ENCODE results near the gene NANS. TPM values are rescaled to one million over a fixed set of nuclear protein-coding genes. Genes with fewer than 3 reads are reported as not detected.

The NANS gene
- total and polyA plus RNA-seq, 10 of the 15 experiments (the other 5 are each of a cell fraction or from before 2014, with no cell fraction given) = 21.0 to 126 (median 52.3) TPM

DNA sequence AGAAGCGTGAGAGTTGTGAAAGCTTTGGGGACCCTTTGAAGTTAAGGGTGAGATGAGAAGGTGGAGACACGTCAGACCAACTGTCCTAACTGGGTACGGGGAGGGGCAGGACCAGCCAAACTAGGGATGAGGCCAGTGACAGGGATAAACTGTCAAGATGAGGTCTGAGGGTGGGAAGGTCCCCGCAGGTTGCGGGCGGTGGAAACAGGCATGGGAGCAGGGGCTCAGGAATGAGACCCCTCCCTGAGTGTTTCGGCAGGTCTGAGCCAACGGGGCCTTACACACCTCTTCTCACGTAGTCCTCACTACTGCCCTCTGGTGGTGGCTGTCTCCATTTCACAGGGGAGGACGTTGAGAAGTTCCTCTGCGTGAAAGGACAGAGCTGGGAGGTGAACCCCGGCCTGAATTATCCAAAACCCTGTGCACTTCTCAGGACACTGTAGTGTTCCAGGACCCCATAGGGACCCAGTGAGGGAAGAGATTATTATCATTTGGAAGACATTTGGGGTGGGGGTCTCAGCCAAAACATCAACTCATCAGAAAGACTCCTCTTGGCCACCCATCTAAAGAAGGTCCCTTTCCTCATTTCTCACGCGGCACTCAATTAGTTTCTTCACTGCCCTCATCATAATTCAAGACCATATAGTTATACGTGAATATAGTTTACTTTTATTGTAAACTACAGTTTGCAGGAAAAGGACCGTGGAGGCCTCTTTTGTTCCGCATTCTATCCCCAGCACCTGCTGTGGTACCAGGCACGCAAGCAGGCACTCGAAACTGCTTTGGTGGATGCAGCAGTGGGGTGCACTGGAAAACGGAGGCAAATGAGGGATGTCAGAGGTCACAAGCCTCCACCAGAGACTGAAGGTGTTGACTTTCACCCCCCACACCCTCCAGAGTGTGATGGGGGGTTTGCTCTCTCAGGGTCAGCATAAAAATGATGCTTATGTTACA is 21.7 kb upstream of the NANS start (continued):
- no peak for TF ChIP-seq PRDM15 (CRISPR knock-in tag; IDR thresholded peaks at IDR 0.05)
- no peak for TF ChIP-seq MAX (IDR thresholded peaks at IDR 0.05; ENCODE audit: low read depth, low read length)
- TF ChIP-seq, protein P1, sequence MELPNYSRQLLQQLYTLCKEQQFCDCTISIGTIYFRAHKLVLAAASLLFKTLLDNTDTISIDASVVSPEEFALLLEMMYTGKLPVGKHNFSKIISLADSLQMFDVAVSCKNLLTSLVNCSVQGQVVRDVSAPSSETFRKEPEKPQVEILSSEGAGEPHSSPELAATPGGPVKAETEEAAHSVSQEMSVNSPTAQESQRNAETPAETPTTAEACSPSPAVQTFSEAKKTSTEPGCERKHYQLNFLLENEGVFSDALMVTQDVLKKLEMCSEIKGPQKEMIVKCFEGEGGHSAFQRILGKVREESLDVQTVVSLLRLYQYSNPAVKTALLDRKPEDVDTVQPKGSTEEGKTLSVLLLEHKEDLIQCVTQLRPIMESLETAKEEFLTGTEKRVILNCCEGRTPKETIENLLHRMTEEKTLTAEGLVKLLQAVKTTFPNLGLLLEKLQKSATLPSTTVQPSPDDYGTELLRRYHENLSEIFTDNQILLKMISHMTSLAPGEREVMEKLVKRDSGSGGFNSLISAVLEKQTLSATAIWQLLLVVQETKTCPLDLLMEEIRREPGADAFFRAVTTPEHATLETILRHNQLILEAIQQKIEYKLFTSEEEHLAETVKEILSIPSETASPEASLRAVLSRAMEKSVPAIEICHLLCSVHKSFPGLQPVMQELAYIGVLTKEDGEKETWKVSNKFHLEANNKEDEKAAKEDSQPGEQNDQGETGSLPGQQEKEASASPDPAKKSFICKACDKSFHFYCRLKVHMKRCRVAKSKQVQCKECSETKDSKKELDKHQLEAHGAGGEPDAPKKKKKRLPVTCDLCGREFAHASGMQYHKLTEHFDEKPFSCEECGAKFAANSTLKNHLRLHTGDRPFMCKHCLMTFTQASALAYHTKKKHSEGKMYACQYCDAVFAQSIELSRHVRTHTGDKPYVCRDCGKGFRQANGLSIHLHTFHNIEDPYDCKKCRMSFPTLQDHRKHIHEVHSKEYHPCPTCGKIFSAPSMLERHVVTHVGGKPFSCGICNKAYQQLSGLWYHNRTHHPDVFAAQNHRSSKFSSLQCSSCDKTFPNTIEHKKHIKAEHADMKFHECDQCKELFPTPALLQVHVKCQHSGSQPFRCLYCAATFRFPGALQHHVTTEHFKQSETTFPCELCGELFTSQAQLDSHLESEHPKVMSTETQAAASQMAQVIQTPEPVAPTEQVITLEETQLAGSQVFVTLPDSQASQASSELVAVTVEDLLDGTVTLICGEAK (IDR thresholded peaks at IDR 0.05; ENCODE audit: borderline replicate concordance) = no peak
- TF ChIP-seq ZSCAN29 (IDR thresholded peaks at IDR 0.05) = no peak
- TF ChIP-seq FOS (IDR thresholded peaks at IDR 0.05; ENCODE audit: borderline replicate concordance, extremely low read depth, insufficient read length) = no peak
- no peak for TF ChIP-seq YBX1 (IDR thresholded peaks at IDR 0.05)
- TF ChIP-seq, protein P2, sequence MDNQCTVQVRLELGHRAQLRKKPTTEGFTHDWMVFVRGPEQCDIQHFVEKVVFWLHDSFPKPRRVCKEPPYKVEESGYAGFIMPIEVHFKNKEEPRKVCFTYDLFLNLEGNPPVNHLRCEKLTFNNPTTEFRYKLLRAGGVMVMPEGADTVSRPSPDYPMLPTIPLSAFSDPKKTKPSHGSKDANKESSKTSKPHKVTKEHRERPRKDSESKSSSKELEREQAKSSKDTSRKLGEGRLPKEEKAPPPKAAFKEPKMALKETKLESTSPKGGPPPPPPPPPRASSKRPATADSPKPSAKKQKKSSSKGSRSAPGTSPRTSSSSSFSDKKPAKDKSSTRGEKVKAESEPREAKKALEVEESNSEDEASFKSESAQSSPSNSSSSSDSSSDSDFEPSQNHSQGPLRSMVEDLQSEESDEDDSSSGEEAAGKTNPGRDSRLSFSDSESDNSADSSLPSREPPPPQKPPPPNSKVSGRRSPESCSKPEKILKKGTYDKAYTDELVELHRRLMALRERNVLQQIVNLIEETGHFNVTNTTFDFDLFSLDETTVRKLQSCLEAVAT (IDR thresholded peaks at IDR 0.05) = no peak
- peak; percentile 59; the same call in 1 of the 2 replicates for TF ChIP-seq ZBTB33 (IDR thresholded peaks at IDR 0.05)
- TF ChIP-seq E2F8 (IDR thresholded peaks at IDR 0.05; ENCODE audit: low read depth, partially characterized antibody) = no peak

All from GM12878 (cell line).